ENCODE data around the gene RSRC2.

DNA sequence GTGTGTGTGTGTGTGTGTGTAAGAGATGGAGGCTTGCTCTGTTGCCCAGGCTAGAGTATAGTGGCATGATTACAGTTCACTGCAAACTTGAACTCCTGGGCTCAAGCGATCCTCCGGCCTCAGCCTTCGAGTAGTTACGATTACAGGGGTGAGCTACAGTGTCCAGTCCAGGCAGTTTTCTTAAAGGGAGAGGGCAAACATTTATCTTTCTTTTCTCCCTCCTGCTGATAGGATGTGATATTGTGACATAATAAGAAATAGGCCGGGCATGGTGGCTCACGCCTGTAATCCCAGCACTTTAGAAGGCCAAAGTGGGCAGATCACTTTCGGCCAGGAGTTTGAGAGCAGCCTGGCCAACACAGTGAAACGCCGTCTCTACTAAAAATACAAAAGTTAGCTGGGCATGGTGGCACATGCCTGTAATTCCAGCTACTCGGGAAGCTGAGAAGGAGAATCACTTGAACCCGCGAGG, 72.5 kb downstream of the RSRC2 start:
- TF ChIP-seq CTCF (conservative IDR thresholded peaks at IDR 0.05; ENCODE audit: low read depth, low read length) = no peak
- no peak for TF ChIP-seq EZH2 (IDR thresholded peaks at IDR 0.05; ENCODE audit: borderline replicate concordance, low read depth, low read length, poor library complexity, severe bottlenecking)
